Activated T-helper 9 cell treated with anti-CD3 and anti-CD28 coated beads, Interleukin-2, amount 50 U/mL, for 16 hours (primary cell): ENCODE data around the gene CSNK1D.
"Not testable (repeated sequence)": the region's sequence is repeated elsewhere in the genome, so short reads cannot be mapped to it uniquely, and the experiment has no call there.

ENCODE experiments used
- DNase-seq: peaks from one replicate; pipeline ENCODE4 v3.0.0-alpha.2; 2020; ENCODE audit warnings: low read depth

CSNK1D gene

DNA sequence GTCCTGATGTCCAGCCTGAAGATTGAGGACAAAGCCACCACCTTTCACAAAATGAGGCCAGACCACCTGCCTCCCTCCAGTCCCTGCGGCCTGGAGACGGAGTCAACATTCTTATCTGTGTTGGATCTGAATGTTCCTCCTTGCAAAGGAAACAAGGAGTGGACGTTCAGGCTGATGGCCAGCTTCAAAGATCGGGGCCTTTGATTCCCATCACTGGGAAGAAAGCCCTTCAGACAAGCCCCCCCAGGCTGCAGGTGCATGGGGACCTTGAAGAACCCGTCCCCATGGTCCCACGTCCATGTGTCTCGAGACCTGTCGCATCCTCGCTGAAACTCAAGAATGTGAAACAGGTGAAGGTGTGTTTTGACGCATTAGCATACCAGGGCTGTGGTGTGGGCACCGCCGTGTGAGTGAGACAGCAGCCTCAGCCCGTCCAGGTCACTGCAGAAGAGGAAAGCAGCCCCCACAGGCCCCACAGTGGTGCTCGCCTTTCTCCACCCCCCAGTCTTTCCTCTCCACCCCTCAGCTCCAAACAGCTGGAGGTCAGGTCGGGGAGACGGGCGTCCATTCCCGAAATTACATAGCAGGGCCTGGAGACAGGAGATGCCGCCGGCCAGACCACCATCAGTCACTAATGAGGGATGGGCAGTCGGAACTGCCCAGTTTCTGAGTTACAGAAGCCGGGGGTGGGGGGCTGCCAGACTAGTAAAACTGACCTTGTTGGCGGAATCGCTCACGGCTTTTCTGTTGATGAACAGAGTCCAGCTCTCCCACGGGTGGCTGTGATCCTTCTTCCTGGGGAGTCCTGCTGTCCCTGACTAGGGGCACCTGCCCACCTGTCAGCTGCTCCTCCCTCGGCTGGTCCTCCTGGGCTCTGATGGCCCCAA lies 877 bp upstream of the CSNK1D start:
- DNase-seq, result no peak

DNA sequence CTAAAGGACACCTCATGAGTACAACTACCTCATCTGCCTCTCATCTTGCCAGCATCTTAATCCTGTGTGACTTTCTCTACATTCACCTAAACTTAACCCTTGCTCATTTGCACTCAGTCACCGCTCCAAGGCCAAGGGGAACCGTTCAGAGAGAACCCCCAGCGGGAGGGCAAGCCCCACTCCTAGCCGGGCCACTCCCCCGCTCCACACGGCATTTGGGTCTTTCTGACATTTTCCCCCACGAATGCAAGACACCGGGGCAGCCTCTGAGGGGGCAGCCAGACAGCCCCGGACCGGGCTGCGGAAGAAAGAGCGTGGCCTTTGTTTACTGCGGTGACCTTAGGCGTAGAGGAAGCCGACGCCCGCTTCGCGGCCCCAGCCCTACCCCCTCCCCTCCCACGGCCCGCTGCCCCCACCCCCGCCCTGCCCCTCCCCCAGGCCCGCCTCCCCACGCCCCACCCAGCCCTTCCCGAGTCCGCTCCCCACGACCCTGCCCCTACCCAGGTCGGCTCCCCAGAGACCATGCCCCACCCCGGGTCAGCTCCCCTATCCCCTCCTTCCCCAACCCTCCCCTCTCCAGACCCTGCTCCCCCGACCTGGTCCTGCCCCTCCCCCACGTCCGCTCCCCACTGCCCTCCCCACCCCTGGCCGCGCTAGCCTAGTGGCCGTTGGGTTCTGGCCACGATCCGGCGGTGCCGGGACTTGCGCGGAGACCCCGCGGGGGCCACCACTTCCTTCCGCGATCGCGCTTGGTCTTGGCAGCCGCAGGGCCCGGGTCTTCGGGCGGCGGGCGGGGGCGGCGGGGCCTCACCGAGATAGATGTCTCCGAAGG lies 789 bp downstream of the CSNK1D start:
- DNase-seq, result peak; percentile 18

DNA sequence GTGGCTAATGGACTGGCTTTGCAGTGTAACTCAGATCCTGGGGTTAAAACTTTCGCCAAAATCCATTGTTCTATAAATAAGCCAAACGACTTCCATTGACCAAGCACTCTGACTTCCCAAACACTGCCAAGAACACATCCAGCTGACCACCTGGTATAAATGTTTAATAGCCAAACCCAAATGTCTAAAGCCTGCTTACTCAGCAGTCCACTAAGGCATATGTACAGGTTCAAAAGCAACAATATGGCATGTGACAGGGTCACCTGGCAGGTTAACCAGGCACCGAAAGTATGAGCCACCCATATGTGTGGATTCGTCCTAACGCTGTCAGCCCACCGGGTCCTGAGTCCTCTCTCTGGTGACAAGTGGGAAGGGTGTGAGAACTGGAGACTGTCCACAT lies 2.1 kb downstream of the CSNK1D start:
- DNase-seq, result no peak

GRCh38 chr17:82270651-82271050 lies 2.8 kb downstream of the CSNK1D start:
- DNase-seq, result no peak

DNA sequence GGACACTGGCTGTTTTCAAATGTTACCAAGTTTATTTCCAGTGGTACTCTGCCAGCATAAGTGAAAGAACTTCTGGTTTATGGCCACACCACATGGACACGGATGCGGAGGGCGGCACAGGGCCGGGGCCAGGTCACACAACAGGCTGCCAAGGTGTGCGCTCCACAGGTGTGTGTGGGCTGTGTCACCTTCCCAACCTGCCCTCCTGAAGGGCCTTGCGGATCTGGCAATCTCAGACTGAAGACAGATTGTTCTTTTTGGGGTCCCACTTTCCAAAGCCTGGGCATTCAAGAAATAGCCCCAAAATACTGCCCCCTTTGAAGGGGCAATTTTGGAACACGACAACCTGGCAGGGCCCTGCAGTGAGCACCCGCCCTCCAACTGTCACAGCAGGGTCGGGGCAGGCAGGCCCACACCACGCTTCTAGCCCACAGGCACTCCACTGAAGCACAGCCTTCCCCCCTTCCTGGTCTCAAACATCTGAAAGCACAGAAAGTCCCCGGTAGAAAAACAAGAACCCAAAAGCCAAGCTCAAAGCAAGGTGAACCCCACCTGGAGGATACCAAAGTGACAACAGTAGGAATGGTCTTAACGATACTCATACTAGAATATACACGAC lies 3.5 kb downstream of the CSNK1D start:
- DNase-seq, result no peak

GRCh38 chr17:82269138-82269881 lies 4.2 kb downstream of the CSNK1D start:
- no peak for DNase-seq

DNA sequence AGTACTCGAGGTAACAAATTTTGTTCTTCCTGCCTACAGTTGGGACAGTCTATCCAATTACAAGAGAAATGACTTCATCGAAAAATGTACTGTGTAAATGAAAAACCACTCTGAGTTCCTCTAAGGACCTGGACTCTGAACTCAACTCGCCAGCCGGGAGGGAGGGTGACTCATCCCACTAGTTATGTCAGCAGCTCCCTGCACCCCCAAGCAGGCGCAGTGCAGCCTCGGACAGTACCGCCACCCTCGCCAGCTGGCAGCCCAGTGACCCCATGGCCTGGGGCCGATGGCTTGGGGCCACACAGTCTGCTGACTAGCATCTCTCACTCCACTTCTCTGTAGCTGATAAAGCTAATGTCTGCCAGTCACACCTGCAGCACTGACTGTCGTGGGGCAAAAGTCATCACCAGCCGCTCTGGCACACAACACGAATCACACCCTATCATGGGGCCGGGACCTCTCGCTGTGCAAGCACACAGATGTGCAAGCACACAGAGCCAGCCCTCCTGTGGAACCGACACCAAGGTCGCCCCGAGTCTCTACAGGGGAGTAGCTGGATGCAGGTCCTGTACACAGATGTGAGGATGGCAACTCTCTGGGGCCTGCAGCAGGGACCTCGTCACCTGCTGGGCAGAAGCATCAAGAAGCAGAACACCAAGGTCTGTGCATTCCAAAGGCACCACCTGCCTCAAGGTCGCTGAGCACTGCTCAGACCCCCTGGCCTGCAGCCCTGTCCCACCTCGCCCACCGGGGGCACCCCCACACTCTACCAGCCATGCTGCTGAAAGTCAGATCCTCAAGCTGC lies 5.7 kb downstream of the CSNK1D start:
- no peak for DNase-seq

GRCh38 chr17:82266142-82266541 lies 7.4 kb downstream of the CSNK1D start:
- DNase-seq, result no peak

- DNase-seq, result no peak
Observed at GRCh38 chr17:82263641-82264040, 9.9 kb downstream of the CSNK1D start.

DNA sequence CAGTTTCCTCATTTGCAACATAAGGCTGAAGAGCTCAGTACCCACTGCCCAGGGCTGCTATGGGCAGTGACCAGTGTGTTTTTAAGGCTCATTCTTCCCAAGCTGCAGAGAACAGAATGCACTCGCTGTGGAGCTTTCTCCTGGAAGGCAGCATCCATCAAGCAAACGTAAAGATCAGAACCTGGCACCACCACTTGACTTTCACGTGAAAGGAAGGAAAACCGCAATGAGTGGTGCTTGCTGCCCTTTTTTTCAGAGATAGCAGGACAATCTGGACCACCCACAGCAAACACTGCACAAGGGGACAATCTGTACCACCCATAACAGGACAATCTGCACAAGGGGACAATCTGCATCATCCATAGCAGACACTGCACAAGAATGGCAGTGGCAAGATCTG lies 11.2 kb downstream of the CSNK1D start:
- no peak for DNase-seq

DNA sequence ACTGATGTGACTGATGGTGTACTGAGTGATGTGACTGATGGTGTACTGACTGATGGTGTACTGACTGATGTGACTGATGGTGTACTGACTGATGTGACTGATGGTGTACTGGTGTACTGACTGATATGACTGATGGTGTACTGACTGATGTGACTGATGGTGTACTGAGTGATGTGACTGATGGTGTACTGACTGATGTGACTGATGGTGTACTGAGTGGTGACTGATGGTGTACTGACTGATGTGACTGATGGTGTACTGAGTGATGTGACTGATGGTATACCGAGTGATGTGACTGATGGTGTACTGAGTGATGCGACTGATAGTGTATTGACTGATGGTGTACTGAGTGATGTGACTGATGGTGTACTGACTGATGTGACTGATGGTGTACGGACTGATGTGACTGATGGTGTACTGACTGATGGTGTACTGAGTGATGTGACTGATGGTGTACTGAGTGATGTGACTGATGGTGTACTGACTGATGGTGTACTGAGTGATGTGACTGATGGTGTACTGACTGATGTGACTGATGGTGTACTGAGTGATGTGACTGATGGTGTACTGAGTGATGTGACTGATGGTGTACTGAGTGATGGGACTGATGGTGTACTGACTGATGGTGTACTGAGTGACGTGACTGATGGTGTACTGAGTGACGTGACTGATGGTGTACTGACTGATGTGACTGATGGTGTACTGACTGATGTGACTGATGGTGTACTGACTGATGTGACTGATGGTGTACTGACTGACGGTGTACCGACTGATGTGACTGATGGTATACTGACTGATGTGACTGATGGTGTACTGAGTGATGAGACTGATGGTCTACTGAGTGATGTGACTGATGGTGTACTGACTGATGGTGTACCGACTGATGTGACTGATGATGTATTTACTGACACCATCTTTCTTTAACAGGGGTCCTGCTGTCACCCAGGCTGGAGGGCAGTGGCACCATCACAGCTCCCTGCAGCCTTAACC lies 13.2 kb downstream of the CSNK1D start:
- not testable (repeated sequence) for DNase-seq

- no peak for DNase-seq
Observed at GRCh38 chr17:82258555-82258954, 14.9 kb downstream of the CSNK1D start.

- no peak for DNase-seq
Observed at GRCh38 chr17:82257473-82257872, 16.0 kb downstream of the CSNK1D start.

DNA sequence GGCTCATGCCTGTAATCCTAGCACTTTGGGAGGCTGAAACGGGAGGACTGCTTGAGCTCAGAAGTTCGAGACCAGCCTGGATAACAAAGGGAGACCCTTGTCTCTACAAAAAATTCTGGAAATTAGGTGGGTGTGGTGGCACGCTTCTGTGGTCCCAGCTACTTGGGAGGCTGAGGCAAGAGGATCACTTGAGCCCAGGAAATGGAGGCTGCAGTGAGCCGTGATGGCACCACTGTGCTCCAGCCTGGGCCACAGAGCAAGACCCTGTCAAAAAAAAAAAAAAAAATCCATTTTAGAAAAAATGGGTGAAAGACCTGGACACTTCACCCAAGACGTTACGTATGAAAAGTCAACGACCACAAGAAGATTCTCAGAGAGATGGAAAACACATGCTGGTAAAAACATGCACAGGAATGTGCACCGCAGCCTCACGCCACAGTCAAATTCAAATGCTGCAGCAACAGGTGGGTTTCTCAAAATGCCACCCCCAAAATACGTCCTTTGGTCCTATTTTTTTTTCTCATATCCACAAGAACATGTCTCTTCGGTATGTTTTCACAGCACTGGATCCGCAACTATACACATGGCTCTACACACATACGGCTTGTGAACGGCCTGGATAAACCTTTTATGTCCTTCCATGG lies 17.1 kb downstream of the CSNK1D start:
- no peak for DNase-seq

- DNase-seq, result no peak
Observed at GRCh38 chr17:82255402-82255972, 18.0 kb downstream of the CSNK1D start.

DNA sequence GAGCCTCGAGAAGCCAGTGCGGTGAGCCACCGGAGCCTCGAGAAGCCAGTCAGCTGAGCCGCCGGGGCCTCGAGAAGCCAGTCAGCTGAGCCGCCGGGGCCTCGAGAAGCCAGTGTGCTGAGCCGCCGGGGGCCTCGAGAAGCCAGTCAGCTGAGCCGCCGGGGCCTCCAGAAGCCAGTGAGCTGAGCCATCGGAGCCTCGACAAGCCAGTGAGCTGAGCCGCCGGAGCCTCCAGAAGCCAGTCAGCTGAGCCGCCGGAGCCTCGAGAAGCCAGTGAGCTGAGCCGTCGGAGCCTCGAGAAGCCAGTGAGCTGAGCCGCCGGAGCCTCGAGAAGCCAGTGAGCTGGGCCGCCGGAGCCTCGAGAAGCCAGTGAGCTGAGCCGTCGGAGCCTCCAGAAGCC lies 18.8 kb downstream of the CSNK1D start:
- not testable (repeated sequence) for DNase-seq

GRCh38 chr17:82254096-82254495 lies 19.4 kb downstream of the CSNK1D start:
- not testable (repeated sequence) for DNase-seq

GRCh38 chr17:82253179-82253544 lies 20.3 kb downstream of the CSNK1D start:
- DNase-seq, result no peak
